ENCODE measurements around the gene STAB1.
"Not testable (repeated sequence)": the region's sequence is repeated elsewhere in the genome, so short reads cannot be mapped to it uniquely, and the experiment has no call there.

The STAB1 gene

GRCh38 chr3:52524258-52524751 is 29.2 kb downstream of the STAB1 start:
- no peak for DNase-seq (ENCODE audit: low read depth in 2 of 2)

- DNase-seq (ENCODE audit: low read depth in 2 of 2), result no peak
Observed at GRCh38 chr3:52524752-52525679, 29.9 kb downstream of the STAB1 start.

- DNase-seq (ENCODE audit: low read depth in 2 of 2), result no peak
Observed at GRCh38 chr3:52525680-52526561, 30.8 kb downstream of the STAB1 start.

GRCh38 chr3:52526671-52527038 is 31.5 kb downstream of the STAB1 start:
- not testable (repeated sequence) for DNase-seq (ENCODE audit: low read depth in 2 of 2)

- no peak for DNase-seq (ENCODE audit: low read depth in 2 of 2)
Observed at GRCh38 chr3:52527039-52527731, 32.0 kb downstream of the STAB1 start.

- DNase-seq (ENCODE audit: low read depth in 2 of 2), result no peak
Observed at GRCh38 chr3:52527732-52528585, 32.8 kb downstream of the STAB1 start.

- no peak for DNase-seq (ENCODE audit: low read depth in 2 of 2)
Observed at GRCh38 chr3:52528586-52529375, 33.6 kb downstream of the STAB1 start.

GRCh38 chr3:52529376-52530333 is 34.5 kb downstream of the STAB1 start:
- DNase-seq (ENCODE audit: low read depth in 2 of 2), result no peak

GRCh38 chr3:52530918-52531826 is 36.0 kb downstream of the STAB1 start:
- no peak for DNase-seq (ENCODE audit: low read depth in 2 of 2)

GRCh38 chr3:52531860-52532516 is 36.9 kb downstream of the STAB1 start:
- DNase-seq (ENCODE audit: low read depth in 2 of 2), result no peak

GRCh38 chr3:52532517-52532837 is 37.3 kb downstream of the STAB1 start:
- DNase-seq (ENCODE audit: low read depth in 2 of 2), result no peak

- DNase-seq (ENCODE audit: low read depth in 2 of 2), result no peak
Observed at GRCh38 chr3:52532838-52533622, 37.9 kb downstream of the STAB1 start.

GRCh38 chr3:52533623-52534280 is 38.6 kb downstream of the STAB1 start, which contains the start of gene NT5DC2:
TSS of gene NT5DC2 (minus strand) at chr3:52533857. CDS start at chr3:52533737, 120 bp downstream.
- peak; percentile 52 to 53 for DNase-seq (ENCODE audit: low read depth in 2 of 2)

GRCh38 chr3:52534281-52535183 is 39.4 kb downstream of the STAB1 start:
- no peak for DNase-seq (ENCODE audit: low read depth in 2 of 2)

All from fibroblast of skin of left biceps (primary cell).